Activated CD8-positive, alpha-beta memory T cell treated with anti-CD3 and anti-CD28 coated beads for 24 hours (primary cell): Measurements from ENCODE around the gene PRIMA1.

ENCODE experiments used
- DNase-seq: peaks from one replicate; pipeline ENCODE4 v3.0.0-alpha.2; 2020

Gene PRIMA1

GRCh38 chr14:93728651-93729016 lies 59.7 kb downstream of the PRIMA1 start:
- DNase-seq, result no peak

GRCh38 chr14:93727917-93728650 lies 60.2 kb downstream of the PRIMA1 start:
- no peak for DNase-seq

GRCh38 chr14:93727039-93727740 lies 61.1 kb downstream of the PRIMA1 start:
- DNase-seq, result no peak

- no peak for DNase-seq
Measured at GRCh38 chr14:93725993-93726392, 62.3 kb downstream of the PRIMA1 start.

- no peak for DNase-seq
Measured at GRCh38 chr14:93725002-93725582, 63.2 kb downstream of the PRIMA1 start.

- DNase-seq, result no peak
Measured at GRCh38 chr14:93723001-93723400, 65.3 kb downstream of the PRIMA1 start.

GRCh38 chr14:93720981-93721483 lies 67.3 kb downstream of the PRIMA1 start:
- peak; percentile 37 for DNase-seq

- DNase-seq, result peak; percentile 40
Measured at GRCh38 chr14:93720076-93720815, 68.0 kb downstream of the PRIMA1 start.

GRCh38 chr14:93719256-93719655 lies 69.0 kb downstream of the PRIMA1 start:
- DNase-seq, result peak; percentile 7

- DNase-seq, result peak; percentile 17
Measured at GRCh38 chr14:93717668-93718320, 70.5 kb downstream of the PRIMA1 start.

- DNase-seq, result no peak
Measured at GRCh38 chr14:93716746-93717667, 71.3 kb downstream of the PRIMA1 start.

GRCh38 chr14:93716002-93716745 lies 72.1 kb downstream of the PRIMA1 start:
- no peak for DNase-seq

GRCh38 chr14:93715279-93715927 lies 72.9 kb downstream of the PRIMA1 start:
- DNase-seq, result no peak

- no peak for DNase-seq
Measured at GRCh38 chr14:93714605-93715004, 73.7 kb downstream of the PRIMA1 start.

- DNase-seq, result no peak
Measured at GRCh38 chr14:93713726-93714405, 74.4 kb downstream of the PRIMA1 start.

GRCh38 chr14:93712838-93713724 lies 75.2 kb downstream of the PRIMA1 start:
- no peak for DNase-seq

GRCh38 chr14:93712079-93712837 lies 76.0 kb downstream of the PRIMA1 start:
- DNase-seq, result no peak

GRCh38 chr14:93709249-93709648 lies 79.0 kb downstream of the PRIMA1 start:
- DNase-seq, result no peak
